Loucy (cell line): ENCODE data around the gene GAD2.

Source experiments
- EZH2phosphoT487 ChIP-seq: fragments of 200-600 bp; IDR thresholded peaks from 2 replicates; pipeline ENCODE4 v1.6.1; 2018; ENCODE audit warnings: antibody characterized with exemption, mild to moderate bottlenecking, moderate library complexity, borderline replicate concordance
- TF ChIP-seq, protein P1 (sequence below): fragments of 200-600 bp; sonication (generic); conservative IDR thresholded peaks from 2 replicates; pipeline ENCODE4 v1.5.1; 2014; ENCODE audit warnings: mild to moderate bottlenecking, antibody characterized with exemption, low read length

DNA sequence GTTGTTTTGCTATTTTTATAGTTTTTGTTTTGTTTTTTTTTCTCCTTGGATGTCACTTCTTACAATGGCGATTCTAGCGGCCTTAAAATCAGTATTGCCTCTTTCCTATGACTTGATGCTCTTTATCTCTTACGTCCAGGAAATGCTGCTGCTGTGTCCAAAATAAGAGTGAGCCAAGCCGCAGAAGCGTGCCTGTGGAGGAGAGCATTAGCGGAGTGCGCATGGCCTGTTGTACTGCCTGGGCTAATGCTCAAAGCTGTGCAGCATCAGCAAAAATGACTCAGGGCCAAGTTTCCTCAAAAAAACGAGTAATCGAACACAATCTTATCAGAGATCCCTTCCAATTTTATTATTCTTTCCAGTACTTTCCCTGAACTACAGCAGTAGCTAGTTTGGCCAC lies 18.5 kb upstream of the GAD2 start:
- TF ChIP-seq, protein P1, sequence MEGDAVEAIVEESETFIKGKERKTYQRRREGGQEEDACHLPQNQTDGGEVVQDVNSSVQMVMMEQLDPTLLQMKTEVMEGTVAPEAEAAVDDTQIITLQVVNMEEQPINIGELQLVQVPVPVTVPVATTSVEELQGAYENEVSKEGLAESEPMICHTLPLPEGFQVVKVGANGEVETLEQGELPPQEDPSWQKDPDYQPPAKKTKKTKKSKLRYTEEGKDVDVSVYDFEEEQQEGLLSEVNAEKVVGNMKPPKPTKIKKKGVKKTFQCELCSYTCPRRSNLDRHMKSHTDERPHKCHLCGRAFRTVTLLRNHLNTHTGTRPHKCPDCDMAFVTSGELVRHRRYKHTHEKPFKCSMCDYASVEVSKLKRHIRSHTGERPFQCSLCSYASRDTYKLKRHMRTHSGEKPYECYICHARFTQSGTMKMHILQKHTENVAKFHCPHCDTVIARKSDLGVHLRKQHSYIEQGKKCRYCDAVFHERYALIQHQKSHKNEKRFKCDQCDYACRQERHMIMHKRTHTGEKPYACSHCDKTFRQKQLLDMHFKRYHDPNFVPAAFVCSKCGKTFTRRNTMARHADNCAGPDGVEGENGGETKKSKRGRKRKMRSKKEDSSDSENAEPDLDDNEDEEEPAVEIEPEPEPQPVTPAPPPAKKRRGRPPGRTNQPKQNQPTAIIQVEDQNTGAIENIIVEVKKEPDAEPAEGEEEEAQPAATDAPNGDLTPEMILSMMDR = no peak
- no peak for TF ChIP-seq EZH2phosphoT487
